Left lung (tissue), 10 donors: ENCODE results near the gene POLR3B. TPM values are rescaled to one million over a fixed set of nuclear protein-coding genes. Genes with fewer than 3 reads are reported as not detected.

ENCODE experiments used
- ATAC-seq: fragments of 200-7000 bp; cut with Tn5 transposase; one replicate; pipeline ENCODE4 v1.9.1; 2020; ENCODE audit warnings: moderate library complexity
- DNase-seq, 4 donors: peaks; one replicate each; pipeline ENCODE4 v3.0.0-alpha.2; 2013 to 2020
- H3K27ac ChIP-seq, 2 donors: fragments of 200-600 bp; sonication (generic) in 1 of 2; one replicate each; pipeline versions ENCODE4 v1.5.0 to v1.8.0; 2020 to 2021
- H3K27me3 ChIP-seq, 2 donors: fragments of 200-600 bp; sonication (generic) in 1 of 2; one replicate each; pipeline versions ENCODE4 v1.5.0 to v1.8.0; 2020 to 2021
- H3K36me3 ChIP-seq, 2 donors: fragments of 200-600 bp; sonication (generic) in 1 of 2; one replicate each; pipeline versions ENCODE4 v1.5.0 to v1.8.0; 2020 to 2021
- H3K4me1 ChIP-seq, 2 donors: fragments of 200-600 bp; one replicate each; pipeline ENCODE4 v1.8.0; 2021
- H3K4me3 ChIP-seq, 2 donors: fragments of 200-600 bp; sonication (generic) in 1 of 2; one replicate each; pipeline versions ENCODE4 v1.5.0 to v1.8.0; 2020 to 2021; ENCODE audit warnings: mild to moderate bottlenecking in 1 of 2
- H3K9me3 ChIP-seq, 2 donors: fragments of 200-600 bp; sonication (generic) in 1 of 2; one replicate each; pipeline versions ENCODE4 v1.5.0 to v1.8.0; 2020 to 2021
- intact Hi-C, 2 donors: fragments of 100-400 bp; cut with DNase I; formaldehyde crosslinking; loops; one replicate each; pipeline versions ENCODE4 v1.11.2 to v1.14.2; 2022
- polyA plus RNA-seq, 6 donors: library from polyadenylated mRNA; unstranded; fragments of 120-200 nt; gene quantifications; one replicate each; pipeline ENCODE4 v1.2.1, GENCODE V29; 2013; ENCODE audit not compliant: insufficient read length in 6 of 6
- total RNA-seq, 2 donors: library from RNA; stranded (reverse); fragmentation: NEBNext Ultra II Directional; extraction: Animal tissue kit (Norgen Biotek cat#: 25700); gene quantifications; one replicate each; pipeline ENCODE4 v1.2.1, GENCODE V29; 2021
- TF ChIP-seq, protein P1 (sequence below), 2 donors: fragments of 200-600 bp; sonication (generic) in 1 of 2; IDR thresholded peaks; one replicate each; pipeline versions ENCODE4 v1.5.0 to v1.8.0; 2021; ENCODE audit warnings: antibody characterized with exemption in 2 of 2
- donor health status: DM: no; HTN: yes; CAD: no.
- donor health status: DM: no; HTN: no; CAD: no.

Gene POLR3B
- total and polyA plus RNA-seq, 8 donors: 10.9 to 14.6 (median 13.3) TPM

DNA sequence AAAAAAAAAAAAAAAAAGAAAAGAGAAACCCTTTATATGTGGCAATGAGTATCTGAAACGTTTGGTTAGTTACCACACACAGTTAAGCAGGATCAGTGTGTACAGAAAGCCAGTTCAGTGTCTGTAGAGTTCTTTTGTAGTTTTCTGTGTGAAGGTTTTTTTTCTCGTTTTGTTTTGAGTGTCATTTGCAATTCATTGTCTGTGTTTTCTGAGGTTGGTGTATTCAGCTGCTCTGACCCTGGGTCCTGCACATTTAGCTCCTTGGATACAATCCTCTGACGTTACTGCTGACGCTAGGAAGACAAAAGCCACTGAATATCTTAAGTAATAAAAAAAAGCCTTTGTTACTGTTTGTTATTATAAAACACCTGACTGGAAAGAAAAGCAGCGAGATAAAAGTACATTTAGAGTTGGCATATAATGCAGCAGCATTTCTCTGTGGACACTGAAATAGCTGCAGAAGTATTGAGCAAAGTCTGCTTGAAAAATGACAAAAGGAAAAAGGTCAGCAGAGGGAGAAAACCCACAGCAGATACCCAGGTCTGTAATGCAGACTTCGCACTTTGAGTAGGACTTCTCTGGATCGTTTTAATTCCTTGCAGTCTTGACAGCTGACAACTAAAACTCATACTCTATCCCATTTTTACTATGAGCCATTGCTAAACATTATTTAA, 89.0 kb downstream of the POLR3B start:
- TF ChIP-seq, protein P1, sequence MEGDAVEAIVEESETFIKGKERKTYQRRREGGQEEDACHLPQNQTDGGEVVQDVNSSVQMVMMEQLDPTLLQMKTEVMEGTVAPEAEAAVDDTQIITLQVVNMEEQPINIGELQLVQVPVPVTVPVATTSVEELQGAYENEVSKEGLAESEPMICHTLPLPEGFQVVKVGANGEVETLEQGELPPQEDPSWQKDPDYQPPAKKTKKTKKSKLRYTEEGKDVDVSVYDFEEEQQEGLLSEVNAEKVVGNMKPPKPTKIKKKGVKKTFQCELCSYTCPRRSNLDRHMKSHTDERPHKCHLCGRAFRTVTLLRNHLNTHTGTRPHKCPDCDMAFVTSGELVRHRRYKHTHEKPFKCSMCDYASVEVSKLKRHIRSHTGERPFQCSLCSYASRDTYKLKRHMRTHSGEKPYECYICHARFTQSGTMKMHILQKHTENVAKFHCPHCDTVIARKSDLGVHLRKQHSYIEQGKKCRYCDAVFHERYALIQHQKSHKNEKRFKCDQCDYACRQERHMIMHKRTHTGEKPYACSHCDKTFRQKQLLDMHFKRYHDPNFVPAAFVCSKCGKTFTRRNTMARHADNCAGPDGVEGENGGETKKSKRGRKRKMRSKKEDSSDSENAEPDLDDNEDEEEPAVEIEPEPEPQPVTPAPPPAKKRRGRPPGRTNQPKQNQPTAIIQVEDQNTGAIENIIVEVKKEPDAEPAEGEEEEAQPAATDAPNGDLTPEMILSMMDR (IDR thresholded peaks at IDR 0.05): no peak
- H3K36me3 ChIP-seq: peaks cover 0 to 43% of the 10 kb centered on the region in 2 donors
- H3K4me3 ChIP-seq: no peak overlapping the region
- intact Hi-C loops: no loop called here
- no peaks in the 10 kb centered on the region for H3K27me3 ChIP-seq
- DNase-seq (no peak), ATAC-seq (no peak)
- H3K27ac ChIP-seq: no peak overlapping the region
- H3K9me3 ChIP-seq: no peaks in the 10 kb centered on the region
- no peaks in the 10 kb centered on the region for H3K4me1 ChIP-seq

DNA sequence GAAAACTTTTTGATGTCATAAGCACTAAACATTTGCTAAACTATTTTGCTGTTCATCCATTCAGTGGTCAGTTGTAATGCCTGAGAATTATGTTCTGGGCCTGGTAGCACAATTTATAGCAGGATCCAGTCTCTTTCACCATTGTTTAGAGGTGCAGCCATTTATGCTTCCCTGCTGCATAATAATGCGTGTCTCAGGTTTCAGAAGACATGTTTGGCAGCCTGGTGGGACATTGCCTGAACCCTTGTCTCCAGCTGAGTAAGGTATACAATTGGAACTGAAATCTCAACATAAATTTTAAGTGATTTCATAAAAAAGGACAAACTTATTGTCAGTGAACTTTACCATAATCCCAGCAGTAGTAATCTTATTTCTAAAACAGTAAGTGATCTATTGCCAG, 94.8 kb downstream of the POLR3B start:
- TF ChIP-seq, protein P1 (IDR thresholded peaks at IDR 0.05): no peak
- no peaks in the 10 kb centered on the region for H3K9me3 ChIP-seq
- H3K27me3 ChIP-seq: no peaks in the 10 kb centered on the region
- DNase-seq (no peak), ATAC-seq (no peak)
- intact Hi-C loops: no loop called here
- H3K4me3 ChIP-seq: no peak overlapping the region
- H3K27ac ChIP-seq: no peak overlapping the region
- peaks cover 0 to 23% of the 10 kb centered on the region in 2 donors for H3K36me3 ChIP-seq
- no peaks in the 10 kb centered on the region for H3K4me1 ChIP-seq

DNA sequence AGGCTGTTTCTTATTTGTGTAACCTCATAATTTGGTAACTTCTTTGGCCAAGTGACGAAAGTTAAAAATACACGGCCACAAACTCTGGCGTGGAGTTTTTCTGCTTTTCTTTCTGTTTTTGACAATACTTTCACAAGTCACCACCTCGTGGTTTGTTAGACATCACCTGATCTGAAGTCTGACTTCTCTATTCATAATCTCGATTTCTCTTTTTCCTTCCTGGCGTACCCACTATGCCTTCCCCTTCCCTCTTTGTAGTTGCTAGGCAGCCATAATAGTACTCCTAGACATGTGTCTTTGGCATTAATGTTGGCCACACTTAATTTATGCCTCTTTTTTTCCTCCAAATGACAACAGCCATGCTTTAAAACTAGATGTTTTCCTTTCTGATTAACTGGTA, 97.6 kb downstream of the POLR3B start:
- ATAC-seq: peak; percentile 25
- intact Hi-C loops: no loop called here
- peak in 2 of 4 donors; percentile 13 to 26 for DNase-seq
- H3K27me3 ChIP-seq: no peaks in the 10 kb centered on the region
- H3K4me1 ChIP-seq: no peaks in the 10 kb centered on the region
- H3K4me3 ChIP-seq: no peak overlapping the region
- no peak overlapping the region for H3K27ac ChIP-seq
- no peaks in the 10 kb centered on the region for H3K9me3 ChIP-seq
- TF ChIP-seq, protein P1 (IDR thresholded peaks at IDR 0.05): no peak
- H3K36me3 ChIP-seq: peaks cover 0 to 45% of the 10 kb centered on the region in 2 donors

DNA sequence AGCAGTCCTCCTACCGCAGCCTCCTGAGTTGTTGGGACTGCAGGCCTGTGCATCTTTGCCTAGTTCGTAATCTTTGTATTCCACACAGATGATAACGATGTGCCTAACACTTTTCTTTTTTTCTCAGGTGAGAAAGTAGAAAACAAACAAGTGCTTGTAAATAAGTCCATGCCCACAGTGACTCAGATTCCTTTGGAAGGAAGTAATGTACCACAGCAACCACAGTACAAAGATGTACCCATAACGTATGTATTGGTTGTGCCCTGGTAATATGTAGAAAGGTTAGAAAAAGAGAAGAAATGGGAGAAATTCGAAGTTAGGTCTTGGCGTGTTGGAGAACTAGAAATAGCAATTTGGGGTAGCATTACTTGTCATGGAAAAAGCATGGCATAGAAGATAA, 101.6 kb downstream of the POLR3B start:
- no peak overlapping the region for H3K4me3 ChIP-seq
- H3K27me3 ChIP-seq: no peaks in the 10 kb centered on the region
- no peaks in the 10 kb centered on the region for H3K9me3 ChIP-seq
- DNase-seq (no peak), ATAC-seq (no peak)
- intact Hi-C loops: no loop called here
- peaks cover 0 to 82% of the 10 kb centered on the region in 2 donors for H3K36me3 ChIP-seq
- H3K4me1 ChIP-seq: no peaks in the 10 kb centered on the region
- H3K27ac ChIP-seq: no peak overlapping the region
- TF ChIP-seq, protein P1 (IDR thresholded peaks at IDR 0.05): no peak

DNA sequence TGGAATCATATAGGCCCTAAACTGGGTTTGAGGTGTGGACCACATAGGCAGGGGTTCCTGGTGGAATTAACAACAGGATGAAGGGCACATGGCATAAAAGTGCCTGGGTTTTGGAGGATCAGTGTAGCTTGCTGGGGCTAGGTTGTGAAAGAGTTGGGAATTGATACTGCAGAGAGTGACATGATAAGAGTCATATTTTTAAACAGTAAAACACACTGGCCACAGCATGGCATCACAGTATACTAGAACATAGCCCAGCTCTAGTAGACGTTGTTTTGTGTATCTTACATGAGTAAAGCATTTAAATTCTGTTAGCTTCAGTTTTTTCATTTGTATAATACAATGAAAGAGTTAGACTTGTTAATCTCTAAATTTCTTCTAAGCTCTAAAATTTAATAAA, 102.0 kb downstream of the POLR3B start:
- TF ChIP-seq, protein P1 (IDR thresholded peaks at IDR 0.05): no peak
- Histone ChIP-seq H3K27me3 (no peaks in the 10 kb centered on the region), H3K4me3 (no peak overlapping the region), H3K36me3 (peaks cover 0 to 86% of the 10 kb centered on the region in 2 donors), H3K4me1 (no peaks in the 10 kb centered on the region), H3K9me3 (no peaks in the 10 kb centered on the region), H3K27ac (no peak overlapping the region)
- intact Hi-C loops: no loop called here
- DNase-seq (no peak), ATAC-seq (no peak)
